GM12878 (cell line): Measurements from ENCODE around the gene C1GALT1.

Source experiments
- ATF7 ChIP-seq: fragments of 450-650 bp; IDR thresholded peaks from 2 replicates; pipeline ENCODE4 v1.6.1; 2016; ENCODE audit warnings: low read depth, mild to moderate bottlenecking
- BHLHE40 ChIP-seq, 2 experiments: fragments of 450-650 bp in 1 of 2; IDR thresholded peaks; 2 replicates each; pipeline ENCODE4 v1.6.1; 2011 to 2017; ENCODE audit warnings: low read depth in 2 of 2, borderline replicate concordance in 1 of 2, improper control_type of control experiment in 1 of 2, low read length in 1 of 2, mild to moderate bottlenecking in 1 of 2
- FOXM1 ChIP-seq: IDR thresholded peaks from 2 replicates; pipeline ENCODE4 v1.6.1; 2012; ENCODE audit warnings: low read depth, mild to moderate bottlenecking, inconsistent platforms, low read length, moderate library complexity
- MEF2A ChIP-seq: IDR thresholded peaks from 2 replicates; pipeline ENCODE4 v1.6.1; 2011; ENCODE audit warnings: low read depth, mild to moderate bottlenecking, low read length, moderate library complexity; ENCODE audit not compliant: insufficient read depth
- NBN ChIP-seq: fragments of 450-650 bp; IDR thresholded peaks from 2 replicates; pipeline ENCODE4 v1.6.1; 2016
- NFYB ChIP-seq: IDR thresholded peaks from 2 replicates; pipeline ENCODE4 v1.6.1; 2011; ENCODE audit warnings: low read depth, mild to moderate bottlenecking, low read length, improper control_type of control experiment, moderate library complexity; ENCODE audit not compliant: insufficient read depth
- RB1 ChIP-seq: fragments of 450-650 bp; formaldehyde crosslinking; IDR thresholded peaks from 2 replicates; pipeline ENCODE4 v1.6.1; 2017; ENCODE audit warnings: mild to moderate bottlenecking, borderline replicate concordance
- RELA ChIP-seq: fragments of 450-650 bp; IDR thresholded peaks from 2 replicates; pipeline ENCODE4 v1.8.0; 2014; ENCODE audit warnings: borderline replicate concordance; ENCODE audit not compliant: partially characterized antibody
- RFX5 ChIP-seq: IDR thresholded peaks from 2 replicates; pipeline ENCODE4 v1.6.1; 2011; ENCODE audit warnings: low read depth, low read length, improper control_type of control experiment
- SPI1 ChIP-seq: IDR thresholded peaks from 2 replicates; pipeline ENCODE4 v1.6.1; 2011; ENCODE audit warnings: low read depth, mild to moderate bottlenecking, low read length, moderate library complexity, borderline replicate concordance; ENCODE audit not compliant: insufficient read depth
- TARDBP ChIP-seq: IDR thresholded peaks from 2 replicates; pipeline ENCODE4 v1.6.1; 2016; ENCODE audit warnings: borderline replicate concordance
- TF ChIP-seq, protein P1 (sequence below): IDR thresholded peaks from 2 replicates; pipeline ENCODE4 v1.6.1; 2012; ENCODE audit warnings: low read depth, low read length, improper control_type of control experiment
- TF ChIP-seq, protein P2 (sequence below), 3 experiments: IDR thresholded peaks in 2 of 3; conservative IDR thresholded peaks in 1 of 3; 2 replicates each; pipeline ENCODE4 v1.5.1; 2011; ENCODE audit warnings: low read depth in 3 of 3, low read length in 3 of 3, mild to moderate bottlenecking in 3 of 3, control low read depth in 2 of 3, moderate library complexity in 2 of 3, inconsistent platforms in 1 of 3, mixed read lengths in 1 of 3; ENCODE audit not compliant: control insufficient read depth in 2 of 3, insufficient read depth in 1 of 3; ENCODE audit errors: extremely low read depth in 1 of 3

DNA sequence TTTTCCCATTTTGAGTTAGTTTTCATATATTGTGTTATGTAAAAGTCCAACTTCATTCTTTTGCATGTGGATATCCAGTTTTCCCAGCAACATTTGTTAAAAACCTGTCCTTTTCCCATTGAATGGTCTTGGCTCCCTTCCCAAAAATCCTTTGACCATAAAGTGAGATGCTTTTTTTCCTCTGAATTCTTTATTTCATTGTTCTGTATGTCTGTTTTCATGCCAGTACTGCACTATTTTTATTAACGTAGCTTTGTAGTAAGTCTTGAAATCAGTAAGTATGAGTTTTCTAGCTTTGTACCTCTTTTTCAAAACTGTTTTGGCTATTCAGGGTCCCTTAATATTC, 20.0 kb downstream of the C1GALT1 start:
- no peak for TF ChIP-seq NBN
- no peak for TF ChIP-seq MEF2A
- TF ChIP-seq BHLHE40 (IDR thresholded peaks at IDR 0.05; ENCODE audit: borderline replicate concordance in 1 of 2, low read depth in 2 of 2, low read length in 1 of 2) = no peak
- no peak for TF ChIP-seq RB1
- no peak for TF ChIP-seq RFX5
- no peak for TF ChIP-seq FOXM1
- TF ChIP-seq RELA = no peak
- no peak for TF ChIP-seq SPI1
- TF ChIP-seq, protein P1, sequence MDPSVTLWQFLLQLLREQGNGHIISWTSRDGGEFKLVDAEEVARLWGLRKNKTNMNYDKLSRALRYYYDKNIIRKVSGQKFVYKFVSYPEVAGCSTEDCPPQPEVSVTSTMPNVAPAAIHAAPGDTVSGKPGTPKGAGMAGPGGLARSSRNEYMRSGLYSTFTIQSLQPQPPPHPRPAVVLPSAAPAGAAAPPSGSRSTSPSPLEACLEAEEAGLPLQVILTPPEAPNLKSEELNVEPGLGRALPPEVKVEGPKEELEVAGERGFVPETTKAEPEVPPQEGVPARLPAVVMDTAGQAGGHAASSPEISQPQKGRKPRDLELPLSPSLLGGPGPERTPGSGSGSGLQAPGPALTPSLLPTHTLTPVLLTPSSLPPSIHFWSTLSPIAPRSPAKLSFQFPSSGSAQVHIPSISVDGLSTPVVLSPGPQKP = no peak
- TF ChIP-seq ATF7 = no peak
- TF ChIP-seq, protein P2, sequence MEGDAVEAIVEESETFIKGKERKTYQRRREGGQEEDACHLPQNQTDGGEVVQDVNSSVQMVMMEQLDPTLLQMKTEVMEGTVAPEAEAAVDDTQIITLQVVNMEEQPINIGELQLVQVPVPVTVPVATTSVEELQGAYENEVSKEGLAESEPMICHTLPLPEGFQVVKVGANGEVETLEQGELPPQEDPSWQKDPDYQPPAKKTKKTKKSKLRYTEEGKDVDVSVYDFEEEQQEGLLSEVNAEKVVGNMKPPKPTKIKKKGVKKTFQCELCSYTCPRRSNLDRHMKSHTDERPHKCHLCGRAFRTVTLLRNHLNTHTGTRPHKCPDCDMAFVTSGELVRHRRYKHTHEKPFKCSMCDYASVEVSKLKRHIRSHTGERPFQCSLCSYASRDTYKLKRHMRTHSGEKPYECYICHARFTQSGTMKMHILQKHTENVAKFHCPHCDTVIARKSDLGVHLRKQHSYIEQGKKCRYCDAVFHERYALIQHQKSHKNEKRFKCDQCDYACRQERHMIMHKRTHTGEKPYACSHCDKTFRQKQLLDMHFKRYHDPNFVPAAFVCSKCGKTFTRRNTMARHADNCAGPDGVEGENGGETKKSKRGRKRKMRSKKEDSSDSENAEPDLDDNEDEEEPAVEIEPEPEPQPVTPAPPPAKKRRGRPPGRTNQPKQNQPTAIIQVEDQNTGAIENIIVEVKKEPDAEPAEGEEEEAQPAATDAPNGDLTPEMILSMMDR (IDR thresholded peaks at IDR 0.05 in 2 of 3, conservative IDR thresholded peaks at IDR 0.05 in 1 of 3; ENCODE audit: control insufficient read depth in 2 of 3, extremely low read depth in 1 of 3, insufficient read depth in 1 of 3, low read depth in 3 of 3, low read length in 3 of 3) = no peak
- no peak for TF ChIP-seq NFYB
- no peak for TF ChIP-seq TARDBP
